NCI-H748 (cell line): ENCODE results near the gene NTRK2.

Experiments used
- DNase-seq: peaks from one replicate; lab custom pipeline; 2025; ENCODE audit not compliant: unreplicated experiment; lab: John Stamatoyannopoulos, UW

Gene NTRK2

GRCh38 chr9:84928419-84928818 lies 258.9 kb downstream of the NTRK2 start:
- no peak for DNase-seq

GRCh38 chr9:84929068-84929467 lies 259.5 kb downstream of the NTRK2 start:
- DNase-seq: no peak

- no peak for DNase-seq
Observed at GRCh38 chr9:84932915-84933527, 263.5 kb downstream of the NTRK2 start.

GRCh38 chr9:84935528-84936117 lies 266.1 kb downstream of the NTRK2 start:
- no peak for DNase-seq

- peak; percentile 87 for DNase-seq
Observed at GRCh38 chr9:84937180-84937579, 267.7 kb downstream of the NTRK2 start.

DNA sequence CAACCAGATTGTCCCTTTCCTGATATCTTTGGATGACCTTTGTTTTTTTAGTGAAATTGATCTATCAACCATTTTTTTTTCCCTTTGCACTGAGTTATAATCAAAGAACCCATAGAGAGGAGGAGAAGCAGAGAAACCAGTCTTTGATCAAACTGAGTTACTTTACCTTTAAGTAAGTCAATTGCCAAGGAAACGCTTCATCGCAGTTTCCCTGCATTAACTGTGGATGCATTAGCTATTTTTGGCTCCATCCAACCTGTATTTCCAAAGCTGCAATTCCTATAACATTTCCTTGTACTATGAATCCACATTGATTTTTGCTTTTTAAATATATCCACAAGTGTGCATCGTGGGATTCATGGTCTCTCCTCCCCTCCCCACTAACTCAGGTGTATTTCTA lies 268.1 kb downstream of the NTRK2 start:
- DNase-seq: peak; percentile 25

GRCh38 chr9:84939774-84940173 lies 270.2 kb downstream of the NTRK2 start:
- no peak for DNase-seq

GRCh38 chr9:84940294-84940693 lies 270.8 kb downstream of the NTRK2 start:
- no peak for DNase-seq

DNA sequence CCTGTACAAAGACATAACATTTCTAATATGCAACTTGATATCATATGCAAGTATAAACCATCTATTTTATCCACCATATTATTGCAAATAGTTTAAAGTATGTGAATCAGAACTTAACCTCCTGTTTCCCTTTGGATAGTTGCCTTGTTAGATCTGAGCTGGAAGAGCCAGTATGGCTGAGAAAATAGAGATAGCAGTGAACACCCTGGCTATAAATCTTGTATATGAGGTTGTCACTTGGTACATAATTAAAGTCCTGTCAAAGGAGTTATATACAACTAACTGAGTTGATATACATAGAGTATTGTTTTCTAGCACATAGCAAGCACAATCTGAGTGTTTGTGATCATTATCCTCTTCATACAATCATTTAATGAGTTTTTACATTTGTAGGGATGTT lies 272.3 kb downstream of the NTRK2 start:
- DNase-seq: no peak

DNA sequence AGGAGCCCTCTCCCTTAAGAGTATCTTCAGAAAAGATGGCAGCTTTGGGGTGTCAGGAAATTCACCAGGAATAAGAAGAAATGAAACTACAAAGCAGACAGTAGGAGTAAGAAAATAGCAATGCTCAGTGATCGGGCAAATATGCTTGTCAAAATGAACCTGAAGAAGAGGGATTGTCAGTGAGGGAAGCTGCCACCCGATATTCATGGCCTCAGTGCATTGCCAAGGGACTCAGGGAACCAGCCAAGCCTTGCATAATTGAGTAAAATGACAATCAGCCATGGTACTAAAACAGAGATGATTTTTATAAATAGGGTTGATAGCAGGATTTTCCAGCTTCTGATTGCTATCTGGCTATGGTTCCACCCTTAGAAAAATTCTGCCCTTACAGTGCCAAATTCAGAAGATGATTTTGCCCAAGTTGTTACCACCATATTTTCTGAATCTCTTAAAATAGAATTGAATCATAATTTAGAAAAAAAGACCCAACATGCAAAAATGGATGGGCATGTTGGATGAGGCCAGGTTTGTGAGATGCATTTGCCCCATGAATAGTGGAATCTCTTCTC lies 274.0 kb downstream of the NTRK2 start:
- no peak for DNase-seq

DNA sequence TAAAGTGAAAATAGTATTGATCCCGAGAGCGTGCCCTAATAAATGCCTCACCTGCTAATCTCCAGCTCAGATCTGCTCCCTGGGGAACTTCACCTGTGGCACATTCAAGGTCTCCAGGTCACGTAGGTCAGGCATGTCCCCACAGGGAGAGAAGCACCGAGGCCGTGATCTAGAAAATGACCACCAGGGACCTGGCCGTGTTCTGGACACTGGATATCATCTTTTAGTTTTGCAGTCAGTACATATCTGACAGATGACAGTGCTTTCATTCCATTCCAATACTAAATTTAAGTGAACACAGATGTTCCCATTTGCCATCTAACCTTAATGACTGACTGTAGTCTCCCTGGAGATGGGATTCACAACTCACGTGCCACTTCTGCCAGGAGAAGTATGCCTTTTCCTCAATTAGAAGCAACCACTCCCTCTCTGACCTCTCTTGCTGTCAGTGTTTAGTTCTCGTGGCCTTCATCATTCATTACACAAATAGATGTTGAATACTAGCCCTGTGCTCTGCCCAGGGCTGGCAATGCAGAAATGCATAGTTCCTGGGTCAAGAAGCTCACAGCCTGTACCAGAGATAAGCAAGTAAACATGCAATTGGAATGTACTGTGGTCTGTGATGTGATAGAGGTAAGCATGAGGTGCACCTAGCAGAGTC lies 276.5 kb downstream of the NTRK2 start:
- no peak for DNase-seq

DNA sequence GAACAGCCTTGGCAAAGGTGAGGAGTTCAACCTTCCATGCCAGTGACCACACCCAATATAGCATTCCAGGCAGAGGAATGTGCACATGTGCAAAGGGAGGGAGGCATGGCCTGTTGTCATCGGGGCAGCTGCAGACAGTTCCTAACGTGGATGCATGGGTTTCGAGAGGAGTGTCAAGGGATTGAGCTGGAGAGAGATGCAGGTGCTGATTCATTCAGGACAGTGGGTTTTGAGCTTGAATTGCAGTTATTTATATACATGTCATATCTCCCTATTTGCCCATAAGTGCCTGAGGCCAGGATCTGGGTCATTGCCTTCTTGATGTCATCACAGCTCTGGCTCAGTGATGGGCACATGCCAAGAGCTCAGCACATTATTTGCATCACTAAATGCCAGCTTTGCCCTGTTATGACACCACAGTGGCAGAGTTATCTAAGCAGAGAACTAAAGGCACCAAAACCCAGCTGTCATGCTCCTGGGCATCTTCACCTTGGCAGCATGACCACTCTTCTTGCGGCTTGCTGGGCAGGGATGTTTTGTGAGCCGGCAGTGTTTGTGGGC lies 278.0 kb downstream of the NTRK2 start:
- no peak for DNase-seq

DNA sequence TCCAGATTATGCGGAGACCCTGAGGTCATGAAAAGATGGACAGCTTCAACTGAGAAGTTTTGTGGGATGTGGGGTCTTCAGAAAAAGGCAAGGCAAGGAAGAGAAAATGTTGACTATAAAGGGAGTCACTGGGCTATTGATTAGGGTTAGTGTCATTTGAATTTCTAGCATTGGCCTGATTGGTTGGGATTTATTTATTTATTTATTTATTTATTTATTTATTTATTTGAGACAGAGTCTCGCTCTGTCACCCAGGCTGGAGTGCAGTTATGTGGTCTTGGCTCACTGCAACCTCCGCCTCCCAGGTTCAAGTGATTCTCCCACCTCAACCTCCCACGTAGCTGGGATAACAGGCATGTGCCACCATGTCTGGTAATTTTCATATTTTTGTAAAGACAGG lies 279.7 kb downstream of the NTRK2 start:
- DNase-seq: no peak

DNA sequence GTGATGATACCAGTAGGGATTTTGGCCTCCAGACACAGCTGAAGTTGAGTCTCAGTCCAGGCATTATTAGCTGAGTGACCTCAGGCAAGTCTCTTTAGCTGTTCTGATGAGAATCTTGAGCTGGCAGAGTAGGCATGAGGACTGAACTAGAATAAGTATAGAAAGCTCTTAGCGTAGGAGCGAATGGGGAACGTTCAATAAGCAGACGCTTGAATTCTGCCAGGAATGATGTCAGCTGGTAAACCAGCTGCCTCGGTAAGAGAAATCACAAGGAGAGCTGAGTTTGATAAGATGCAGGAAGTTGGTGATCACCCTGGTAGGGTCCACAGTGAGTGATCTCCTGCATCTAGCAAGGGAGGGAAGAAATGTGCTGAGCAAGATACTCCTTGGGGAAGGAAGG lies 280.4 kb downstream of the NTRK2 start:
- DNase-seq: no peak

- DNase-seq: no peak
Observed at GRCh38 chr9:84950879-84951811, 281.6 kb downstream of the NTRK2 start.

GRCh38 chr9:84953252-84953773 lies 283.8 kb downstream of the NTRK2 start:
- no peak for DNase-seq

GRCh38 chr9:84953797-84954705 lies 284.5 kb downstream of the NTRK2 start:
- peak; percentile 72 for DNase-seq

GRCh38 chr9:84955155-84955554 lies 285.6 kb downstream of the NTRK2 start:
- DNase-seq: no peak

- no peak for DNase-seq
Observed at GRCh38 chr9:84955971-84956370, 286.4 kb downstream of the NTRK2 start.

DNA sequence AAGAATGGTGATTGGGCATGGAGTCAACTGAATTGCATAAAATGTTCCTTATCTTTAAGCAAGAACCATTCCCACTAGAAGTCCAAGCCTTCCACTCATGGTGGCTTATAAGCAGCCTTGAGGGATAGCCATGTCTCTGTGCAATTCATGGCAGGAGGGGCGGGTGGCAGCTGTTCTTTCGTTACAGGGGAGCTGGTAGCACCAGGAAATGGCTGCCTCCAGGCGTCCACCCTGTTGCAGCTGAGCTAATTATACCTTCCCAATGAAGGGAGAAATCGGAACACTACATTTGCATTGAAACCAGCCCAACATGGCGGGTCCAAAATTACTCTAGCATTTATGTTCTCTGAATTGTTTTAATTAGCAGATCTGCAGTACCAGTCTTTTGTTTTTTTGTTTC lies 289.8 kb downstream of the NTRK2 start:
- no peak for DNase-seq
